HG02763 (cell line): Measurements from ENCODE around the gene GLG1.
A peak's percentile ranks its signal among the peaks of the same experiment; 100 is the strongest.
"Not testable (repeated sequence)": the region's sequence is repeated elsewhere in the genome, so short reads cannot be mapped to it uniquely, and the experiment has no call there.

Source experiments
- ATAC-seq: cut with Tn5 transposase; IDR thresholded peaks from one replicate; pipeline ENCODE4 v1.9.1; 2021; ENCODE audit warnings: mild to moderate bottlenecking, moderate library complexity; ENCODE audit not compliant: unreplicated experiment

The GLG1 gene

GRCh38 chr16:74606521-74607309 is at the start of gene GLG1:
GLG1 (minus strand) TSS chr16:74607114; CDS start chr16:74607094, 20 bp downstream.
- peak; percentile 89 for ATAC-seq

DNA sequence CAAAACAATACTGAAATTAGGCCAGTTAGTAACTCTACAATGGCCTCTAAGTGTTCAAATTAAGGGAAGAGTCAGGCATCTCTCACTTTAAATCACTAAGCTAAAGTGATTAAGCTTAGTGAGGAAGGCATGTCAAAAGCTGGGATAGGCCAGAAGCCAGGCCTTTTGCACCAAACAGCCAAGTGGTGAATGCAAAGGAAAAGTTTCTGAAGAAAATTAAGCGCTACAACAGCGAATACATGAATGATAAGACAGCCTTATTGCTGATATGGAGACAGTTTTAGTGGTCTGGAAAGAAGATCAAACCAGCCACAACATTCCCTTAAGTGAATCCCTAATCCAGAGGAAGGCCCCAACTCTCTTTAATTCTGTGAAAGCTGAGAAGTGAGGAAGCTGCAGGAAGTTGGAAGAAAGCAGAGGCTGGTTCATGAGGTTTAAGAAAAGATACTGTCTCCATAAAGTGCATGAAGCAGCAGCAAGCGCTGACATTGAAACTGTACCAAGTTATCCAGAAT is 47.7 kb upstream of the GLG1 start:
- ATAC-seq: no peak

- ATAC-seq: not testable (repeated sequence)
Observed at GRCh38 chr16:74652883-74653282, 46.0 kb upstream of the GLG1 start.

- no peak for ATAC-seq
Observed at GRCh38 chr16:74652249-74652648, 45.3 kb upstream of the GLG1 start.

DNA sequence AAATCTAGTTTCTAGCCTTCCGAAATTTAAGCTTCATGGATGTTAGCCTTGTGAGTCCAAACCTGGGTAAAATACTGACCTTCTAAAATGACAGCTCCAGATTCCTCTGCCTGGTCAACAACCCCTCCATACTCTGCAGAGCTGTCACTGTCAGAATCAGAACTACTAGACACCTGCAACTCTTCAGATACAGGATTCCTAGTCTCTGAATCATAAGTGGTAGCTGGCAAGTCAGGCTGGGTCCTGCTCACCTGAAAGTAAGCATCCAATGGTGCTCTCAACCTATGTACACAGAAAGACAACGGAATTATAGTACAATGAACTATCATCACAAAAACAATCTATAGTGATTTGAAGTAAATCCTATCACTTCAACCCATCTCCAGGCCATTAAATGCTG is 44.9 kb upstream of the GLG1 start:
- no peak for ATAC-seq

DNA sequence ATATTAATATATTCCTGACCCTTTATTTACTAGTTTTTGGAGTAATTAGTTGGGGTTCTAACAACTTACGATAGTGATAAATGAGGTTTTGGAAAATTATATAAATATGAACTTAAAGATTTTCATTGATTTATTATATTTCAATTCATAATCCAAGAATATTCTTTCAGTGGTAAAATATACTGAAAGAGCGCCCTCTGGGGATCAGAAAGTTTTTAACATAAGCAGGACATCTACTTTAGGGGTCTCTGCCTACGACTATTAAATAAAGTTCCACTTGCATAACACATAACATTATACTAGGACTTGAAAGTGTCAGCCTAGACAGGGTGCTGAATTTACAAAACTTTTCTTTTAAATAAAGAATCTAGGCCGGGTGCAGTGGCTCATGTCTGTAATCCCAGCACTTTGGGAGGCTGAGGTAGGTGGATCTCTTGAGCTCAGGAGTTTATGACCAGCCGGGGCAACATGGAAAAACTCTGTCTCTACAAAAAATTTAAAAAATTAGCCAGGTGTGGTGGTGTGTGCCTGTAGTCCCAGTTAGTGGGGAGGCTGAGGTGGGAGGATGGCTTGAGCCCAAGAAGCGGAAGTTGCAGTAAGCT is 44.2 kb upstream of the GLG1 start:
- ATAC-seq: no peak

- no peak for ATAC-seq
Observed at GRCh38 chr16:74649839-74650504, 43.1 kb upstream of the GLG1 start.

DNA sequence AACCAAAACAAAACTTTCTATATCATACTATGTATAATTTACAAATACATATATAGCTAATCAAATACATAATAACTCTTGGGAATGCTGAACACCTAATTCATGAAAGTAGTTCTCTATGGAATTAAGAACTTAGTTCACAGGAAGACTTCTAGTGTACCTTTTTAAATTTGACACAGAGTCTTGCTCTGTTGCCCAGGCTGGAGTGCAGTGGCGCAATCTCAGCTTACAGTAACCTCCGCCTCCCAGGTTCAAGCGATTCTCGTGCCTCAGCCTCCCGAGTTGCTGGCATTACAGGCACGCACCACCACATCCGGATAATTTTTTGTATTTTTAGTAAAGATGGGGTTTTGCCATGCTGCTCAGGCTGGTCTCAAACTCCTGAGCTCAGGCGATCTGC is 35.1 kb upstream of the GLG1 start:
- no peak for ATAC-seq

GRCh38 chr16:74637742-74638453 is 31.0 kb upstream of the GLG1 start:
- ATAC-seq: no peak

DNA sequence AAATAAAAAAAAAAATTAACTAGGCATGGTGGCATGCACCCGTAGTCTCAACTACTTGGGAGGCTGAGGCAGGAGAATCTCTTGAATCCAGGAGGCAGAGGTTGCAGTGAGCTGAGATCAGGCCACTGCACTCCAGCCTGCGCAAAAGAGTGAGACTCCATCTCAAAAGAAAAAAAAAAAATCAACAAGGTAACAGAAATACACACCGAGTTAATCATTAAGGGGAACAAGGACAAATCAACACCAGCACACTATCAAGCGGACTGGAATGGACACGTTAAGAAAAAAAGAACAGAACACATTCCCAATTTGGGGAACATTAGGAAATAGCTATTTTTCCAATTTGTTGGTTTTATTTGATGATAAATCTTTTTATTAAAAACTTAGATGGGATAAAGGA is 28.4 kb upstream of the GLG1 start:
- ATAC-seq: no peak

DNA sequence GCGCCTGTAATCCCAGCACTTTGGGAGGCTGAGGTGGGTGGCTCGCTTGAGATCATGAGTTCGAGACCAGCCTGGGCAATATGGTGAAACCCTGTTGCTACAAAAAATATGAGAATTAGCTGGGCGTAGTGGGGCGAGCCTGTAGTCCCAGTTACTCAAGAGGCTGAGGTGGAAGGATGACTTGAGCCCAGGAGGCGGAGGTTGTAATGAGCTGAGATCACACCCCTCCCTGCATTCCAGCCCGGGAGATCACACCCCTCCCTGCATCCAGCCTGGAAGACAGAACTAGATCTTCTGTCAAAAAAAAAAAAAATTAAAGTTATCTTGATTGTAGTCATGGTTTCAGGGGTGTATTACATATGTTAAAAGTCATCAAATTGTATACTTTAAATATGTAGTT is 26.8 kb upstream of the GLG1 start:
- no peak for ATAC-seq

DNA sequence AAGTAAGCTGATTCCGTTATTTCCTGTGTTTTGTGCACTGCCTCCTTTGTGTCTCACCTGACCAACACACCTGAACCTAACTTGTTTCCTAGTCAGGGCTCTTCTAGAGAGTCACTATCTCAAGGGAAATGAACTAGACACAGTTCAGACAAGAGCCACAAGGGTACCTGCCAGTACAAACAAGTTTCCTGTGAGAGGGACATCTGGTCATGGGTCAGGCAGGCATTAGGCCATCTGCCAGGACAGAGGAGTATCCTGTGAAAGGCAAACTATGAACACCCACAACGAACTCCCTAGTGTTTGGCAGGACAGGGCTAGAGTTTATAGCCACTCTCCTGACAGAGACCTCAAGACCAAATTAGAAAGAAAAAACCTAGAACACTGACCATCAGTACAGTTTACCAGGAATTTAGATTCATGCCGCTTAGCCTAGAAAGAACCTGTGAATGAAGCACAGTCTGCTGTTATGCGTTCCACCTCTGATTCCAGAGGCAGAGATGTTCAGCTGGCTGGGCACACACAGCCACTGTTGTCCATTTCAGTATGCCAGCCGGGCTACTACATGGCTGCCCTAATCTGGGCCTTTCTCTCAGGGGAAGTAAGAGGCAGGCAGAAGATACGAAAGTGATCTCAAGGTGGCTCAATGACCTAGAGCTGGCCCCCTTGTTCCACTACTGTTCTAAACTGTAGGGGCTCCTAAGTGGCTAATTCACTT is 20.7 kb upstream of the GLG1 start:
- no peak for ATAC-seq

- ATAC-seq: no peak
Observed at GRCh38 chr16:74626741-74627416, 20.0 kb upstream of the GLG1 start.

DNA sequence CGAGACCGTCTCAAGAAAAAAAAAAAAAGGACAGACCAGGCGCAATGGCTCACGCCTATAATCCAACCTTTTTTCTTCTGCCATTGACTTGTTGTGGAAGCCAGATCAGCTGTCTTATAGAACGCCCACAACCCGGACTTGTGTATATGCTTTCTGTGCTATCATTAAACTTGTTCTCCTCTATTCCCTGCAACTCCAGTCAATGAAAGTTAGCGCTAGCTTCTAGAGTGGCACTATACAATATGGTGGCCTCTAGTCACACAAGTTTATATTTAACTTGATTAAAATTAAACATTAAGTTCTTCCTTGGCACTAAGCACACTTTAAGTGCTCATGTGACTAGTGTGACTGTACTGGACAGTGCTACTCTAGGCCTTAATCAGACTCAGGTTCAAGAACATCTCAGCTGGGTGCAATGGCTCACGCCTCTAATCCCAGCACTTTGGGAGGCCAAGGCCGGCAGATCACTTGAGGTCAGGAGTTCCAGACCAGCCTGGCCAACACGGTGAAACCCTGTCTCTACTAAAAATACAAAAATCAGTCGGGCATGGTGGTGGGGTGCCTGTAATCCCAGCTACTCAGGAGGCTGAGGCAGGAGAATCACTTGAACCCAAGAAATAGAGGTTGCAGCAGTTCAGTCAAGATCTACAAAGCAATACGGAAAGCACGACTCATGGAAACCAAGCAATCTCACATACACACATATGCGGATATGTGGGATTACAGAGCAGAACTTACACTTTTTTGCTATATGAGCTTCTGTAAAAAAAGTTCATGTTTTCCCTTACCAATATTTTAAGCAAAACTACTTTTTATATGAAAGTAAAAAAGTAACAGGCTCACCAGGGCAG is 18.8 kb upstream of the GLG1 start:
- no peak for ATAC-seq

DNA sequence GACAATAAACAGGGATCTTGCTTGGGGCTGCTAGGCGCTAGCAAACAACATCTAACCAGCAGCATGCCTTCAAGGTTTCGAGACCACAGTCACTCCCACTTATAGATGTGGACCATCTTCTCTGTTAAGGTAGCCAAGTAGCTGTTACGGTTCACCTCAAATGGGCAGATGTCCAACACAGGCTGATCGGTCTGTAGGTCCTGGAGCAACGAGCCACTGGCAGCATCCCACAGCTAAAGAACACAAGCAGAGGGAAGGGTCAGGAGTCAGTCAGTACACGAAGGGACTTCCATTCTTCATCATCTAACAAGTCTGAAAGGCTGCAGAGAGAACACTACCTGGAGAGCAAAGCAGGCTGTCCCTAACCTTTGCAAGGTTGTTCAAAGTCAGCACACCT is 16.9 kb upstream of the GLG1 start:
- no peak for ATAC-seq

DNA sequence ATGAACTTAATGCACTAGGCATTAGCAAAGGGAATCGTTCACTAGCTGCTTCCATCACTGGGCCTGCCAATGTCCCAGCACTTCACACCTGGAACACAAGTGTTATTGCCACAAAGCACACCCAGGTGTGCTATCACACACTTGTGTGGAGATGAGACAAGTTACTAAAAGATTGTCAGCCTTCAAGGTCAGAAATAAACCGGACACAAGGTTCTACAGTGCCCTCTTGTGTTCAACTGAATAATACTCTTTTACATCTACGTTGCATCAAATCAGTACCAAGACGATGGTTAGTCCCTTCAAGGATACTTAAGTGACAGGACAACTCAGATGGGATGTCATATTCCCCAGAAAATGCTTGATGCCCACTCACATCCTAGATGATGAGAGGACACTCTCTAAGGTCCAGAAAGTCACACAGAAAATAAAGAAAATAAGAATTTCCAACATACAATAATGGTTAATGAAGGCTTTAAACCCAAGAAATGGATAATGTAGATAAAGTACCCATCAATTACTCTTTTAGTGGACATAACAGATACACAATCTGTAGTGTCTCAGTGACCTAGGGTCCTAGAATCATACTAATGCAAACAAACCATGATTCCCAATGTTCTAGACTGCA is 16.4 kb upstream of the GLG1 start:
- no peak for ATAC-seq

DNA sequence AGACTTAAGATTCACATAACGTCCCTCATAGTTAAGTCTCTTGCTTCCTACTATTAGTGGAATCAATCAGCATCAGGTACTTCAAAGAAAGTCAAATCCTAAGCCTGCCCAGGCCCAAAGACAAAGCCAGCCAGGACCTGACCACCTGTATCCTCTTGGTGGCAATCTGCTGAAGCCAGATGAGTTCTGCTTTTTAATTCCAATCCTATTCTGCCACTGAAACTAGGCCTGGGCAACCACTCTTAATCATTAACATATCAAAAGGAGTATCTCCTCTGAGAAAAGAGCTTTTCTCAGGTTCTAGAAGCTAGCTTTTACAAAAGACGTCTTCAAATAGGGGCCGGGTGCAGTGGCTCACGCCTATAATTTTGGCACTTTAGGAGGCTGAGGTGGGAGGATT is 15.1 kb upstream of the GLG1 start:
- ATAC-seq: no peak

DNA sequence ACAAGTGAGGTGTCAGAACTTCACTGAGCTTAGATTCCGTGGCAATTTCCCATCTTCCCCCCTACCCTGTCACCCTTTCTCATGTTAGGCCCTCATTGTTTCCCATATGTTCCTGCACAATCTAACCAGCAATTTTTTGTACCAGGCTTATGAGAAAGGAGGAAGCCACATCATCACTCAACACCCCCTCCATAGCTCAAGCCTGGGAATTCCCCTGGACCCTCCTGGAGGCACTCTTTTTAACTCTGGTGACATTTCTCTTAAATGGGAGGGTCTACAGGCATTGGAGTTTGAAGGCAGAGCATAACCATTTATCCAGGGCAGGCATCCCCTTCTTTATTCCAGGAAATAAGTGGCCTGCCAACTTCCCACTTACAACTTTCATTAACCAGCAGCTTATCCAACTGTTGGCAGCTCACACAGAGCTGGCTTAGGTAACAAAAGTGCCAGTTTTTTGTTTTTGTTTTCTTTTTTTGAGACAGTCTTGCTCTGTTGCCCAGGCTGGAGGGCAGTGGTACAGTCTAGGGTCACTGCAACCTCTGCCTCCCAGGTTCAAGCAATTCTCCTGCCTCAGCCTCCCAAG is 10.4 kb upstream of the GLG1 start:
- ATAC-seq: no peak
